HG03139 (cell line): ENCODE data around the gene CACNA1E.

Experiments used
- ATAC-seq: cut with Tn5 transposase; IDR thresholded peaks from one replicate; pipeline ENCODE4 v1.9.1; 2021; ENCODE audit not compliant: unreplicated experiment

Gene CACNA1E

GRCh38 chr1:181630398-181630797, 147.1 kb downstream of the CACNA1E start:
- ATAC-seq, result no peak

DNA sequence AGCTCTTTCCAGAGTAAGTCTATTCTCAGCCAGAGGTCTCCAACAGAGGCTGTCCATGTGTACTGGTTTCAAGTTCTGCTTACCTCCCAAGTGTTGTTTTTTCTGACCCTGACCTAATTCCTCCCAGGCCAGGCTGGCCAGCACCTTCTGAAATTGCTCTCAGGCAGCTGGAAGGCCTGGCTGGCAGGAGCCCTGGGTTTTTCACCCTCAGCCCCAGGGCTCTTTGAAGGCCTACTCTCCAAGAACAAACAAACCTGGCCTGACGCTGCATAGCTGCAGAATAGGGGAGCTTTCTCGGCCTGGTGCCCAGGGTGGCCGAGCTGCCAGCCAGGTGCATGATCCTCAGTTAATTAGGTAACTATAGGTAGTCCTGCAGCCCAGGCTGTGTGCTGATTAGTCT, 147.5 kb downstream of the CACNA1E start:
- no peak for ATAC-seq

DNA sequence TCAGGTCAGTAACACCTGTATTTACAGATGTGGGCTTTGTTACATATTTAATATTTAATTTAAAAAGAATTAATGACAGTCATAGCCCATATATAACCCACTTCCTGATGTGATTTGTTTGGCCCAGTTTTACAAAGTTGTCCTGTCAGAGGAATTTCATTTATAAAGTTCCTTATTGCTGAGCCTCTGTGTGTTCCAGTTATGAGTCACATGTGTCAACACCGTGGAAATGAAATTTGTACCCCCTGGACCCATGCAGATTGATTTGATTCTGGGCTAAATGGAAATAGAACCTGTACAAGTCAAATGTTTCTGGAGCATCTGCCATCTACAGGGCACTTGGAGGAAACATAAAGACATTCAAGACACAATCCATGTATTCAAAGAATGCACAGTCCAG, 149.2 kb downstream of the CACNA1E start:
- no peak for ATAC-seq

- ATAC-seq, result no peak
Observed at GRCh38 chr1:181632960-181633359, 149.6 kb downstream of the CACNA1E start.

- ATAC-seq, result no peak
Observed at GRCh38 chr1:181635110-181635509, 151.8 kb downstream of the CACNA1E start.

DNA sequence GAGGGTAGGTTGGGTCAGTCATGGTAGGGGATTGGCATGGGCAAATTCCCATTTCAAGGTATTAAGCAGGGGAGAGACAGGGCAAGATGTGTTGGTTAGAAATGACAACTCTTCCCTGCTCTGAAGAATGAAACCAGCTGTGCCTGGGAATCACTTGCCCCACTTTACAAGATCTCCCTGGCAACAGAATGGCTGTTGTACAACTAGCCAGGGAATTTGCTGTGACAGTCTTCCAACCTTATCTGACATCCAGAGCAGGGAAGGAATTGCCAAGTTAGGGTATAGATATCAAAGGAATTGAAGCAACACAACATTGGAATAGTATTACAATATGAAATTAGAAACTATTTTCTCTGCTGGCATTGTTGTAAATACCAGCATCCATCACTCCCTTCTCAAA, 154.7 kb downstream of the CACNA1E start:
- ATAC-seq, result no peak

DNA sequence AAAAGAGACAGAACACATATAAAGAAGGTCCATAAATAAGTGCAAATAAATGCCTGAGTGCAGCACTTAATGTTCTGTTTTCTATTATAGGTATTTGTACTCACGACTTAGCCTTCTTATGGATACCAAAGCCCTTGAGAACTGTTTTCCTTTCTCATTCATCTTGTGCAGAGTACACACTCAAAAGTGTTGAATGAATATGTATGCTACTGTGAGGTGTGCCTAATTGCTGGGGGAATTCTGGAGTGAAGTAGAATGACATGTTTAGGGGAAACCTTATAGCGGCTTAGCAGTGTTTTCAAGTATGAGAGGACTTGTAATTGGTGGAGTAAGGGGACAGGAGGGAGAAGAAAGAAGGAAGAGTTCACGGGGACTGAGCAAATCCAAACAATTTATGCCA, 157.6 kb downstream of the CACNA1E start:
- ATAC-seq, result no peak

GRCh38 chr1:181643631-181644030, 160.3 kb downstream of the CACNA1E start:
- ATAC-seq, result no peak

GRCh38 chr1:181645171-181645570, 161.9 kb downstream of the CACNA1E start:
- ATAC-seq, result no peak

- ATAC-seq, result no peak
Observed at GRCh38 chr1:181646710-181647109, 163.4 kb downstream of the CACNA1E start.

GRCh38 chr1:181647314-181648035, 164.2 kb downstream of the CACNA1E start:
- ATAC-seq, result no peak

DNA sequence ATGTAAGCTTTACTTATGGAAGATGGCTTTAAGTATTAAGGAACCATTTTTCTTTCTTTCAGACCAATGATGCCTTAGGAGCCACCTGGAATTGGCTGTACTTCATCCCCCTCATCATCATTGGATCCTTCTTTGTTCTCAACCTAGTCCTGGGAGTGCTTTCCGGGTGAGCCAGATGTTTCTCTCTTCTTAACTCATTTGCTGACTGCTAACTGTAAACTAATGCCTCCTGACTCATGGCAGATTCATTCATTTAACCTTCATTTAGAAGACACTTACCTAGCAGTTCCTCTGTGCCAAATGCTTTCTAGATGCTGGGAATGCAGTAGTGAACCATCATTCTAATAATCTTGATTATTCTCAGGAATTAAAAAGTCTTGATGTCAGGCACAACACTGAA, 168.0 kb downstream of the CACNA1E start:
- no peak for ATAC-seq

GRCh38 chr1:181655756-181656155, 172.4 kb downstream of the CACNA1E start:
- ATAC-seq, result no peak

- no peak for ATAC-seq
Observed at GRCh38 chr1:181656491-181656890, 173.2 kb downstream of the CACNA1E start.

DNA sequence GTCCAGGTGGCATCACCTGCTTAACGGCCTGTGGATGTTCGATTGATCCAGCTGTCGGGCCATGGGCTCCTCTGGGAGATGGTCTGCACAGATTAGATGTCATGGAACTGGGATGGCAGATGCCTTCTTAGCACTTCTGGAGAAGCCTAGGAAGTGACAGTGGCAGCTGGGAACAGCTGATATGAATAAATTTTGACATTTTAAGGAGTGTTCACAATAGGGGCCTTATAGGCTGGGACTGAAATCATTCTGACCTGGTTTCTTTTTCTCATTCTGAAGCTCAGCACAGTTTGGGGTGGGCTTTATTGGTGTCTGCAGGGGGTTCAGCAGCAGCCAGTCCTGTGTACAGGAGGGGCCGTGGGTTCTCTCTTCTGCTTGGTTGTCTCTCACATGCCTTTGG, 175.3 kb downstream of the CACNA1E start:
- no peak for ATAC-seq

DNA sequence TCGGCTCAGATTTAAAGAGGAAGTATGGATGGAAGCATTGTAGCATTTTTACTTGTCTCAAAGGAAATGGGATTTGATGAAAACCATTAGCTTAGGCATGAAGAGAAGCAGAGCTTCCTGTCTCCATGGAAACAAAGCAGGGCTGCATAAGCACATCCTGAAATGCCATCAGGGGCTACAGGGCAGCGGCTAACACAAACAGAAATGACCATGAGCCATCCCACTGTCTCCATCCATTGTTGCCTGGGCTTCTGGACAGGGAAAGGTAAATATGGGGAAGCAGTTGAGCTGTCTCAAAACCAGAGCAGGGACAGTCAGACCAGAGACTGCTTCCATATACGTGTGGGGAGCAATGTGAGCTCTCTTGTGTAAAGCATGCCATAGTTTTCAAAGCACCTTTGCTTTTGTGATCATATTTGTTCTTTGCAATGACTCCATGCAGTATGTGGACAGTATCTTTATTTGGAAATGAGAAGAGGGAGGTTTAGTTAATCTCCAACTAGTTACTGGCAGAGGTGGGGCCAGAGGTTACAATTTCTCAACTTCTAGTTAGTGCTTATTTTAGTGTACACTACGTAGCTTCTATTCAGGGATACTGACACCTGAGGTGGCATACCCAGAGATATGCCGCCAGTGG, 176.1 kb downstream of the CACNA1E start:
- ATAC-seq, result no peak

DNA sequence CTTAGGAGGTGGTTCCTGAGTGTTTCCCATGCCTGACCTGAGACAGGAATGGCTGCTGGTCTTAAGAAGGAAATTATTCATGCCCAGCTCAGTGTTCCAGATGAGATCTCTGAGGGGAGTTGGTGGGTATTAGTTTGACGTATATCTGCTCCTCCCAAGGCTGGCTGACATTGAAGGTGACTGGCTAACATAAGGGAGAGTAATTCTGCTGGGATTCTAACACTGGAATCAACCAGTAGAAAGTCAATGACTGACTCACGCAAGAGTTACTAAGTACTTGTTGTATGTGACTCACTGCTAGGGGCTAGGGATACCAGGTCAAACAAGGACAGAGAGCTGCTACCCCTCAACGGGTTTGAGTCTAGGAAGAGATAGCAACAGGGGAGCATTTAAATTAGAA, 177.3 kb downstream of the CACNA1E start:
- ATAC-seq, result no peak

GRCh38 chr1:181661569-181661968, 178.3 kb downstream of the CACNA1E start:
- ATAC-seq, result no peak

DNA sequence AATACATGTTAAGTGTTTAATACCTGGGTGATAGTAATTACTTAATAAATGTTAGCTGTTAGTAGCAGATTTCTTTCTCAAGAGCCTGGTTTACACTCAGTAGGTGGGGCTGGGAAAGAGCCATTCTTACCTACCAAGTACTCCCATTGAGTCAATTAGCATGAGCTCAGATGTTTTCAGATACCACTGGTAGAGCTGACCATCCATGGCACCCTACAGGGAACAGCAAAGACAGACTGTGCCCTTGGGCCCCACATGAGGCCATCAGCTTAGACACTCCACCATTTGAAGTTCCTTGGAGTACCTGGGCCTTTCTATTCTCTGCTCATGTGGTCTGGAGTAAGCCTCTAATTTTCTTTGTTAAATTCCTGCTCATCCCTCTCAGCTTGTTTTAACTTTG, 179.3 kb downstream of the CACNA1E start:
- no peak for ATAC-seq

DNA sequence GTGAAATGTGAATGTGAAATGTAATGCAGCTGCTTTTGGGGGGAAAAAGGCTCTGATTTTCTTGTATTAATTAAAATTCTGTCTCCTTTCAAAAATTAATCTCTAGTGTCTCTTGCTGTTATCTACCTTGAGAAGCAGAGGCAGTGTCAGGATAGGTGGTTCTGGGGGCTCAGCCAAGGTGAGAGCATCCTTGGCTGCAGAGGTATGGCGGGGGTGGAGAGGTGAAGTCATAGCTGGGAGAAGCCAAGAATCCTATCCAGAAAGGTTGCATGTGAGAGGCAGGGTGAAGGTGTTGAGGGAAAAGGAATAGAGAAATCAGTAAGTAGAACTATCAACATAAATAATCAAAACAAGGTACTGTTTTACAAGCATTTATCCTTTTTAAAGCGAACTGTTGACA, 181.2 kb downstream of the CACNA1E start:
- ATAC-seq, result no peak

DNA sequence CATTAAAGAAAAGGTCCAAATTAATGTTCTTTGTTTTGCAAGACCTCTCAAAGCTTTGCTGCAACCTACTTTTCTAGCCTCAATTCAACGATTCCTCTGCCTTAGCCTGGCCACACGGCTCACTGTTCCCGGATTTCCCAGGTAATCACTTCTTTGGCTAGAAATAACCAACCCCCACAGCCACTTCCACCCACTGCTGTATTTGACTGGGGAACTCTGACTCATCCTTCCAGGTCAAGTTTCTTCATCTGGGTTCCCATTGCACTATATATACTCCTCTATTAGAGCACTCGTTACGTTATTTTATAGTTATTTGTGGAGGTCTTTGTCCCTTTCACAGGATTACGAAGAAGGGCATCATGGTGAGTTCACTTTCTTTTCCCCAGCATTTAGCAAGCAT, 185.9 kb downstream of the CACNA1E start:
- no peak for ATAC-seq

- ATAC-seq, result no peak
Observed at GRCh38 chr1:181674617-181675016, 191.3 kb downstream of the CACNA1E start.
